Activated CD4-positive, alpha-beta T cell treated with anti-CD3 and anti-CD28 coated beads, Interleukin-2, amount 10 ng/mL, durations not matched to agents 24 days and 14 days (primary cell): ENCODE measurements around the gene DCAF17. TPM values are rescaled to one million over a fixed set of nuclear protein-coding genes. Genes with fewer than 3 reads are reported as not detected.
"Not testable (repeated sequence)": the region's sequence is repeated elsewhere in the genome, so short reads cannot be mapped to it uniquely, and the experiment has no call there.

Experiments used
- DNase-seq: peaks from one replicate; pipeline ENCODE4 v3.0.0; 2022
- H3K27ac Mint-ChIP-seq: one replicate; pipeline ENCODE4 v1.8.0; 2022; ENCODE audit warnings: mild to moderate bottlenecking, mixed read lengths
- H3K27me3 Mint-ChIP-seq: one replicate; pipeline ENCODE4 v1.8.0; 2022; ENCODE audit warnings: mixed read lengths
- H3K36me3 Mint-ChIP-seq: one replicate; pipeline ENCODE4 v1.8.0; 2022; ENCODE audit warnings: low read depth, mild to moderate bottlenecking, mixed read lengths
- H3K4me1 Mint-ChIP-seq: one replicate; pipeline ENCODE4 v1.8.0; 2021; ENCODE audit warnings: mixed read lengths
- H3K4me3 Mint-ChIP-seq: one replicate; pipeline ENCODE4 v1.8.0; 2022; ENCODE audit warnings: mild to moderate bottlenecking, moderate library complexity, mixed read lengths
- H3K9me3 Mint-ChIP-seq: one replicate; pipeline ENCODE4 v1.8.0; 2021; ENCODE audit warnings: mixed read lengths
- intact Hi-C: fragments of 100-400 bp; cut with micrococcal nuclease; formaldehyde crosslinking; loops from one replicate; pipeline ENCODE4 v1.15.1; 2023
- total RNA-seq: library from RNA; stranded (reverse); gene quantifications from 2 replicates; pipeline ENCODE4 v1.2.3, GENCODE V29; 2022

DCAF17 gene
- total RNA-seq, 1 donor from 2014 or later: 27.3 TPM

GRCh38 chr2:171520471-171520870 is 86.4 kb downstream of the DCAF17 start:
- peaks cover 7% of the 10 kb centered on the region for H3K4me1 Mint-ChIP-seq
- intact Hi-C loops: loop anchor here (5.0 kb wide), 2 partner anchors 358 to 548 kb away; partner anchors contain the start of gene TLK1
- peaks cover 54% of the 10 kb centered on the region for H3K27me3 Mint-ChIP-seq
- DNase-seq: no peak
- H3K9me3 Mint-ChIP-seq: no peaks in the 10 kb centered on the region
- no peak overlapping the region for H3K4me3 Mint-ChIP-seq
- H3K36me3 Mint-ChIP-seq: no peaks in the 10 kb centered on the region
- no peak overlapping the region for H3K27ac Mint-ChIP-seq

DNA sequence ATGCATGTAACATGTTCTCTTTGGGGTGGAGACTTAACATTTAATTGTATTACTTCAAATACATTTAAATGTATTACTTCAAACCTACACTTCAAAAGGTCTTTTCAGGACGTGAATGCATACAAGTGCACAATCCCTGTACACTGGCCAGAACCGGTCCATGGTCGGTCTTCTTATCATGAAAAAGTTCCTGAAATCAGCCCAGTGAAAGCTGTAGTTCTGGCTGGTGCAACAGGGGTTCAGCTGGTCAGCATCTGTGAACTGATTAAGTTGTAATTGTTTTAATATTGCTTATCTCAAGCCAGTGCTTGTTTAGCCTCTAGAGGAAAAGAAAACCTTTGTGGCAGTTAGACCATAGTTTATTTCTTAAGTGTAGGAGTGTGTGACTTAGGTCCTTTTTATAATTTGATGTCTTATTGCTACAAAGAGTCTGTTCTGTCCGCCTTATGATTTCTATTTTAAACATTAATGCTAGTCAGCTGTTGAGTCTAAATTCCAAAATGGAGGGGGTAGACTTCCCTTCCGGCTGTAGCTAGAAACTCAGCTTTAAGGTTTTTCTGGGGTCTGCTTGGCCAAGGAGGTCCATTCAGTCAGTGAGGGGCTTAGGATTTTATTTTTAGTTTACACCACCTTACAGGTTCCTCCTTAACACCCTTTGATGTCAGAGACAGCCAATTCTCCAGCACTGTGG is 87.5 kb downstream of the DCAF17 start:
- DNase-seq: no peak
- Mint-ChIP-seq H3K4me3 (peak overlapping the region; percentile 88), H3K9me3 (no peaks in the 10 kb centered on the region), H3K27me3 (peaks cover 48% of the 10 kb centered on the region), H3K27ac (peak overlapping the region; percentile 78), H3K36me3 (no peaks in the 10 kb centered on the region), H3K4me1 (peaks cover 7% of the 10 kb centered on the region)
- intact Hi-C loops: loop anchor here (1.0 to 5.0 kb wide), 3 partner anchors 11 to 549 kb away; partner anchors contain the start of gene TLK1

DNA sequence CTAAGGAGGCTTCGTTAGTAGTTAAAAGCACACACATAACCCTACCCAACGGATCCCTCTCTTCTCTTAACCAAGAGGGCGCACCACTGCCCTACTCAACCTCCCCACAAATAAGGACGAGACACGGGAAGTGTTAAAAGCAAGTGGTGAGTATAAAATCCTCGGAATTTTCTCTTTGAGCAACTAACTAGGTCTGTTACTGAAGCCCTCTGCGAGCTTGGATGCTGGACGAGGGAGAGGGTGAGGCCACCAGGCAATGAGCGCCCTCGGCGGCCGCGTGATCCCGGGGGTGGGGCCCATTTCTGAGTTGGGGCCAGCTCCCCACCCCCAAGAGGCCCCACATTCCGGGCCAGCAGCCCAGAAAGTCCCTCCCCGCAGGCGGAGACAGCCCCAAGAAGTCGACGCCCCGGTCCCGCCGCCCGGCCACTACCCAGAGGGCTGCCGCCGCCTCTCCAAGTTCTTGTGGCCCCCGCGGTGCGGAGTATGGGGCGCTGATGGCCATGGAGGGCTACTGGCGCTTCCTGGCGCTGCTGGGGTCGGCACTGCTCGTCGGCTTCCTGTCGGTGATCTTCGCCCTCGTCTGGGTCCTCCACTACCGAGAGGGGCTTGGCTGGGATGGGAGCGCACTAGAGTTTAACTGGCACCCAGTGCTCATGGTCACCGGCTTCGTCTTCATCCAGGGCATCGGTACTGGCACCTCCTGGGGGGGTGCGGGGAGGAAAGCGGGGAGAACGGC is 88.2 kb downstream of the DCAF17 start, which contains the start of gene CYBRD1:
TSS of gene CYBRD1 (plus strand) at position 423 of the 736 bp plus-strand sequence. CDS start at position 495, 72 bp downstream.
- H3K36me3 Mint-ChIP-seq: no peaks in the 10 kb centered on the region
- no peaks in the 10 kb centered on the region for H3K9me3 Mint-ChIP-seq
- intact Hi-C loops: loop anchor here (1.0 to 5.0 kb wide), 3 partner anchors 12 to 550 kb away; partner anchors contain the start of gene TLK1
- peak; percentile 71 for DNase-seq
- peaks cover 7% of the 10 kb centered on the region for H3K4me1 Mint-ChIP-seq
- H3K4me3 Mint-ChIP-seq: peak within 1 kb of the TSS; percentile 88
- peaks cover 46% of the 10 kb centered on the region for H3K27me3 Mint-ChIP-seq
- peak within 1 kb of the TSS; percentile 78 for H3K27ac Mint-ChIP-seq

GRCh38 chr2:171522788-171523087 is 88.7 kb downstream of the DCAF17 start:
- Mint-ChIP-seq H3K36me3 (no peaks in the 10 kb centered on the region), H3K27ac (peak overlapping the region; percentile 76), H3K4me1 (peaks cover 7% of the 10 kb centered on the region), H3K27me3 (peaks cover 50% of the 10 kb centered on the region), H3K9me3 (no peaks in the 10 kb centered on the region), H3K4me3 (peak overlapping the region; percentile 88)
- DNase-seq: no peak
- intact Hi-C loops: loop anchor here (1.0 to 5.0 kb wide), 4 partner anchors 12 to 550 kb away; partner anchors contain the start of genes DCAF17 and TLK1

DNA sequence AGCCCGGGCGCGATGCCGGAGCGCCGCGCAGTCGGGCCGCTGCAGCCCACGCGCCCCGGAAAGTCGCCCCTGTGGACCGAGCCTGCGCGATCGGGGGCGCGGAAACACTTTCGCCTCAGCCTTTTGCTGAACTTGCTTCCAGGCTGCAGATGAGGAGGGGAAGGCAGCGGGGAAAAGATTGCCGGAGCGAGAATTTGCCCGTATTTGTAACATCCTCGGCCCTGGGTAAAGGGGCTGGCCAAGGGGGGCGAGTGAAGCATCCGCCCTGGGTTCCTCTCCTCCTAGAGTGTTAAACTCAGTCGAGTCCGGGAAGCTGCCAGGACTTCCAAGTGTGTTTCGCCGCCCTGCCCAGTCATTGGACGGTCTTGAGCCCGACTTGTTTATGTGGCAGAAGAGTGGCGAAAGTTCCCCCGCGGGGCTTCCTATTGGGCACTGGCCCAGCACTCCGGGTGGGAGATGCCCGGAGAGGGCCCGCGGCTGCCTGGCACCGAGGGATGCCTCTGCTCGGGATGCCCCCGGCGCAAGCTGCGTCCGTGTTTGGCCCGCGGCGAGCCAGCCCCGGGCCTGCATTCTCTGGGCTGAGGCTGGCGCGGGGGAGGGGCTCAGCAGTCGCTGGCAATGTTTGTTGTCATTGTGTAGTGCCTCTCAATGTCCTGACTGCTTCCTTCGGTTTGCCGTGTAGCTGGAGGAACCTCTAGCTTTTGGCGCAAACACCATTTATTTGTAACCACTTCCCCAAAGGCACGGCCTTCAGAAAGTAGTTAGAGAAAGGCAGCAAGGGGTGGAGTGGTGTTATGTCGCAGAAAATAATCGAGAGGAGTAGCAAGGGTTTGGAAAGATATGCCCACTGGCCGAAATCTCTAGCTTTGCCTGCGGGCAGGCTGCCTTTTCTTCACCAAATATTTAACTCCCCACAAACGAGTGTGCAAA is 89.3 kb downstream of the DCAF17 start:
- no peaks in the 10 kb centered on the region for H3K9me3 Mint-ChIP-seq
- H3K36me3 Mint-ChIP-seq: no peaks in the 10 kb centered on the region
- peaks cover 7% of the 10 kb centered on the region for H3K4me1 Mint-ChIP-seq
- intact Hi-C loops: loop anchor here (1.0 to 5.0 kb wide), 3 partner anchors 89 to 551 kb away; partner anchors contain the start of genes DCAF17 and TLK1
- peaks cover 53% of the 10 kb centered on the region for H3K27me3 Mint-ChIP-seq
- H3K4me3 Mint-ChIP-seq: peak overlapping the region; percentile 88
- DNase-seq: peak; percentile 71
- no peak overlapping the region for H3K27ac Mint-ChIP-seq

DNA sequence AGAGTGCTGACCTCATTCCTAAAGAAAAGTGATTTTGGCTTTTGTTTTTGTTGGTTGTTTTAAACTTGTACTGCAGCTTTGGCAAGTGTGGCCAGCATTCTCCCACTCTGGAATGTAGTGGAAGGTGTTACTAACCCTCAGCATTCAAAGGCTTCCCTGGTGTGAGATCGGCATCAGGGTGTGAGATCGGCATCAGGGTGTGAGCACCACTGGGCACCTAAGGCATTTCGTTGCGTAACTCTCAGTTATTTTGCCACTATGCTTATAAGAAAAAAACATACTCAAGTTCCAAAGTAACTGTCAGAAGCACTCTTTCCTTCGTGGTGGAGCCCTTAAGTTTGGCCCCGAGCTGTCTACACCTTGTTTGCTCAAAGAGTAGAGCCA is 90.0 kb downstream of the DCAF17 start:
- DNase-seq: no peak
- Mint-ChIP-seq H3K27me3 (peaks cover 55% of the 10 kb centered on the region), H3K4me3 (peak overlapping the region; percentile 88), H3K27ac (no peak overlapping the region), H3K36me3 (no peaks in the 10 kb centered on the region), H3K9me3 (no peaks in the 10 kb centered on the region), H3K4me1 (peaks cover 7% of the 10 kb centered on the region)
- intact Hi-C loops: loop anchor here (5.0 kb wide), 2 partner anchors 362 to 552 kb away; partner anchors contain the start of gene TLK1

GRCh38 chr2:171529914-171530313 is 95.9 kb downstream of the DCAF17 start:
- Mint-ChIP-seq H3K4me3 (no peak overlapping the region), H3K27me3 (peaks cover 41% of the 10 kb centered on the region), H3K4me1 (no peaks in the 10 kb centered on the region), H3K36me3 (no peaks in the 10 kb centered on the region), H3K9me3 (peaks cover 6% of the 10 kb centered on the region), H3K27ac (no peak overlapping the region)
- DNase-seq: no peak
- intact Hi-C loops: no loop called here

- no peak for DNase-seq
- Mint-ChIP-seq H3K27ac (no peak overlapping the region), H3K4me1 (no peaks in the 10 kb centered on the region), H3K4me3 (no peak overlapping the region), H3K36me3 (no peaks in the 10 kb centered on the region), H3K9me3 (peaks cover 6% of the 10 kb centered on the region), H3K27me3 (peaks cover 41% of the 10 kb centered on the region)
- intact Hi-C loops: no loop called here
These were observed 96.4 kb downstream of the DCAF17 start for GRCh38 chr2:171530378-171530777.

DNA sequence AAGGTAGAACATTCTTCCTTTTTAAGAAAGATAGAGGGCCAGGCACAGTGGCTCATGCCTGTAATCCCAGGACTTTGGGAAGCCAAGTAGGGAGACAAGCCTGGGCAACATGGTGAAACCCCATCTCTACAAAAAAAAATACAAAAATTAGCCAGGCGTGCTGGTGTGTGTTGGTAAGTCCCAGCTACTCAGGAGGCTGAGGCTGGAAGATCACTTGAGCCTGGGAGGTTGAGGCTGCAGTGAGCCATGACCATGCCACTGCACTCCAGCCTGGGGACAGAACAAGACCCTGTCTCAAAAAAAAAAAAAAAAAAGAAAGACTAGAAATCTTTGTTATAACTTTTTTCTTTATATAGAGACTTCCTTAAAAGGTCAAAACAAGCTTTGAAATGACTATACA is 96.8 kb downstream of the DCAF17 start:
- intact Hi-C loops, DNase-seq, H3K9me3 Mint-ChIP-seq, H3K36me3 Mint-ChIP-seq, H3K27ac Mint-ChIP-seq, H3K4me3 Mint-ChIP-seq, H3K4me1 Mint-ChIP-seq: not testable (repeated sequence)
- peaks cover 42% of the 10 kb centered on the region for H3K27me3 Mint-ChIP-seq

- no peak overlapping the region for H3K4me3 Mint-ChIP-seq
- H3K27me3 Mint-ChIP-seq: peaks cover 42% of the 10 kb centered on the region
- no peak overlapping the region for H3K27ac Mint-ChIP-seq
These were observed 97.3 kb downstream of the DCAF17 start for GRCh38 chr2:171531291-171531690.

DNA sequence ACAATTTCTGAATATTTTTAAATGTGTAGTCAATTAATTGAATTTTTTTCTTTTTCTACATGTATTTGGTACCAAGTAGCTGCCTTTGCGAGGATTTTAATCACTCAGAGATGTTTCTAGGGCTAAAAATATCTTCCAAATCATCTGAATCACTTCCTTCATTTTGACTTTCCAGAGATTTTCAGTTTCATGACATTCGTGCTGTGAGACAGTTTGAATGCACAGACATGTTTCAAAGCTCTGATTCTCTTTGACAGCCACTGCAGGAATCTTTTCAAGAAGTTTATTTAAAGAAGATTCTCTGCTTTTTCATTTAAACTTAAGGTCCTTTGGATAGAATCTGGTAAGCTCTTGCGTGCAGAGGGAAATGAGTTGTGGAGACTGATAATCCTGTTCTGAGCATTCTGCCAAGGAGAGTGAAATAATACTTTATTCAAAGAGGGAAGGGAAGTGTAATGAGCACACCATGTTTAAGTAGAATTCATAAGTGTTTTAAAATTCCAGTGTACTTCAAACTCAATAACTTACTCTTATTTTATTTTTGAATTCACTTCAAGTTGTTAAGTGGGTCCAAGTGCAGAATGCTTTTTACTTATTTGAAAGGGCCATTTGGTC is 97.9 kb downstream of the DCAF17 start:
- peaks cover 6% of the 10 kb centered on the region for H3K9me3 Mint-ChIP-seq
- no peaks in the 10 kb centered on the region for H3K36me3 Mint-ChIP-seq
- intact Hi-C loops: no loop called here
- H3K4me1 Mint-ChIP-seq: no peaks in the 10 kb centered on the region
- no peak for DNase-seq
- H3K27ac Mint-ChIP-seq: no peak overlapping the region
- no peak overlapping the region for H3K4me3 Mint-ChIP-seq
- peaks cover 39% of the 10 kb centered on the region for H3K27me3 Mint-ChIP-seq

More at GRCh38 chr2:171531291-171531690, 97.3 kb downstream of the DCAF17 start:
- no peak for DNase-seq
- no peaks in the 10 kb centered on the region for H3K36me3 Mint-ChIP-seq
- no peaks in the 10 kb centered on the region for H3K4me1 Mint-ChIP-seq
- peaks cover 6% of the 10 kb centered on the region for H3K9me3 Mint-ChIP-seq
- intact Hi-C loops: no loop called here

- Mint-ChIP-seq H3K4me1 (no peaks in the 10 kb centered on the region), H3K9me3 (peaks cover 6% of the 10 kb centered on the region), H3K27ac (no peak overlapping the region), H3K27me3 (peaks cover 33% of the 10 kb centered on the region), H3K4me3 (no peak overlapping the region), H3K36me3 (no peaks in the 10 kb centered on the region)
- intact Hi-C loops: no loop called here
- DNase-seq: no peak
These were observed 99.3 kb downstream of the DCAF17 start for GRCh38 chr2:171533331-171533730.
